Skeletal muscle tissue (tissue), 4 donors: ENCODE data around the gene POU3F1. TPM values are rescaled to one million over a fixed set of nuclear protein-coding genes. Genes with fewer than 3 reads are reported as not detected.

ENCODE experiments used
- H3K27ac ChIP-seq: one replicate; pipeline ENCODE4 v1.7.0; 2013; ENCODE audit warnings: mild to moderate bottlenecking, low read depth, low read length, inconsistent platforms
- H3K27me3 ChIP-seq, 3 donors: one replicate each; pipeline ENCODE4 v1.7.0; 2013; ENCODE audit warnings: low read length in 3 of 3; ENCODE audit not compliant: control insufficient read depth in 3 of 3, insufficient read depth in 3 of 3
- H3K36me3 ChIP-seq, 3 donors: one replicate each; pipeline ENCODE4 v1.7.0; 2013; ENCODE audit warnings: low read length in 3 of 3; ENCODE audit not compliant: control insufficient read depth in 3 of 3, insufficient read depth in 3 of 3
- H3K4me1 ChIP-seq, 3 donors: one replicate each; pipeline ENCODE4 v1.7.0; 2013; ENCODE audit warnings: low read length in 3 of 3, mild to moderate bottlenecking in 3 of 3; ENCODE audit not compliant: control insufficient read depth in 3 of 3, insufficient read depth in 3 of 3
- H3K4me3 ChIP-seq, 3 donors: one replicate each; pipeline ENCODE4 v1.7.0; 2013; ENCODE audit warnings: low read length in 3 of 3
- H3K9ac ChIP-seq, 3 donors: one replicate each; pipeline ENCODE4 v1.7.0; 2013; ENCODE audit warnings: low read length in 3 of 3, mild to moderate bottlenecking in 3 of 3, moderate library complexity in 2 of 3, low read depth in 1 of 3
- H3K9me3 ChIP-seq, 3 donors: one replicate each; pipeline ENCODE4 v1.7.0; 2013; ENCODE audit warnings: low read length in 3 of 3; ENCODE audit not compliant: control insufficient read depth in 3 of 3
- total RNA-seq: library from RNA; depleted of rRNA; stranded (reverse); fragments of >200 nt; gene quantifications from one replicate; pipeline ENCODE4 v1.2.3, GENCODE V29; 2014
- donor health status: Osteomylitis.

POU3F1 gene
- total RNA-seq, 1 donor from 2014 or later: 0.52 TPM

DNA sequence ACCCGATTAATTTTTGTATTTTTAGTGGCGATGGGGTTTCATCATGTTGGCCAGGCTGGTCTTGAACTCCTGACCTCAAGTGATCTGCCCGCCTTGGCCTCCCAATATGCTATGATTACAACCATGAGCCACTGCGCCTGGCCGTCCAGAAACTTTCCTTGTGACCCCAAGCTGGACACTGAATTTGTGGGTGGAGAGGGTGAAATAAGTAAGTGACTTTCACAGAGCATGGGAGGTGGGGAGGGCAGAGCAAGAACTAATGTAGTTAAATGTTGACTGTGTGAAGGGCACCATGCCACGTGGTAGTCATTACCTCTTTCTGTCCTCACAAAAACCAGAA lies 36.8 kb downstream of the POU3F1 start:
- H3K4me3 ChIP-seq: peak overlapping the region; percentile 23 to 38 (median 24)
- H3K36me3 ChIP-seq: peaks cover 0 to 3% (median under 1%) of the 10 kb centered on the region in 3 donors
- no peaks in the 10 kb centered on the region for H3K9me3 ChIP-seq
- peak overlapping the region; percentile 61 to 66 (median 63) for H3K9ac ChIP-seq
- peak overlapping the region; percentile 100 for H3K27ac ChIP-seq
- peaks cover 58 to 75% (median 72%) of the 10 kb centered on the region in 3 donors for H3K4me1 ChIP-seq
- no peaks in the 10 kb centered on the region for H3K27me3 ChIP-seq

DNA sequence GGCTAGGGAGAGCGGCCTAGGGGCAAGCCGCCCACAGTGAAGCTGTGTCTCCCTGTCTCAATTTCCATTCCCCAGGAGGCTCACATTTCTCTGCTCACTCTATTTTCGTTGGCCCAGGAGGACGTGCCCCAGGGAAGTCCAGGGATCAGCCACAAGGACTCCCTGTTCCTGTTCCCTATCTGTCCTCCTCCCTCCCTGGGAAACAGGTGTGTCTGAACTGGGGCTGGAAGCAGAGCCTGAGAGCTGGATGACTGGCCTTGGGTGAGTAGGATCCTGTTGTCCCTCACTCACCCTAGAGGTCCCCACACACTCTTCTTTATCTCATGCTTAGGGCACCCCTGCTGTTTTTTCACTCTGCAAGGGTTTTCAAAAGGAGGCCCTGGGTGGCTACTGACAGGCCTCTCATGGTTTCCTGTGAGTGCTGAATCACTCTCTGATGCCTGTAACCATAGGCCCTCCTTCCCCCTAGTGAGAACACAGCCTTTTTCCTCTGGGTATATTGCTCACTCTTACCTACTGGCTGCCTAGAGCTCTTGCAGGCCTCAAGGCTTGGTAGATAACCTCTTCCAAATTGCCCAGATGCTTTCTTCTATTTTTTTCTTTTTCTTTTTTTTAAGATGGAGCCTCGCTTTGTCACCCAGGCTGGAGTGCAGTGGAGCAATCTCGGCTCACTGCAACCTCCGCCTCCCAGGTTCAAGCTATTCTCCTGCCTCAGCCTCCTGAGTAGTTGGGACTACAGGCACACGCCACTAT lies 37.3 kb downstream of the POU3F1 start:
- Histone ChIP-seq H3K27ac (peak overlapping the region; percentile 100), H3K4me1 (peaks cover 57 to 75% (median 75%) of the 10 kb centered on the region in 3 donors), H3K9ac (peak overlapping the region; percentile 61 to 66 (median 63)), H3K4me3 (peak overlapping the region in 1 of 3 donors; percentile 38), H3K27me3 (no peaks in the 10 kb centered on the region), H3K36me3 (peaks cover 0 to 6% (median 5%) of the 10 kb centered on the region in 3 donors), H3K9me3 (no peaks in the 10 kb centered on the region)

DNA sequence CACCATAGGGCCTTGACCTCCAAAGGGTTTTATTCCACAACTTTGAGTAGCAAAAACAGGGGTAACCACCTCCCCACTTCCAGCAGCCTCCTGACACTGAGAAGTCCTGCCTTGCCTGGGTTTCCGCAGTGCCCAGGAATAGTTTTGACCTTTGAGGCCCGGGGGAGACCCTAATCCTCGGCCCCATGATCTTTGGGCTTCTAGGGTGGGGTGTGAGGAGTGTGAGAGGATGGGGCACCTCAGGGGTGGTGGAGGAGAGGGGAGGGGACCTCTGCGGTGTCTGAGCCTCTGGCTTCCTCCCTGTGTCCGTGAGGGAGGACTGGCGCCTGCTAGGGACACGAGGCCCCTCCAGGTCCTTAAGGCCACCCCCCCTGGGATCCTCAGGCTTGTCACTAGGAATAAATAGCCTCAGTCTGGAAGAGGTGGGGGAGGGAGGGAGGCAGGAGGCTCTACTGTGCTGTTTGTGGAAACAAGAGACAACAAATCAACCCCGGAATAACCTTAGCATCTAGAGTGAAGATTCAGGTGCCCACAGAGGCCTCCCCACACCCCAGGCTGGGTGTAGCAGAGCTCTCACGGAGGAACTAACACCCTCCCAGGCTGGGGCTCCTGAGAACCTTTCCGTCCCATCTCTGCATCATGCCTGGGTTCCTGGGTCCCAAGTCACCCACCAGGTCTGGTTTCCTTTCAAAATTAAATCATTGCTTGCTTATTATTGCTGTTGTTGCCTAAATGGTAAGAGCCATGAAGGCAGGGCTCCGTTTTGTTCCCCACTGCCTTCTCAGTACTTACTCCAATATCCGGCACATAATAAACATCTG lies 40.4 kb downstream of the POU3F1 start:
- H3K4me1 ChIP-seq: peaks cover 58 to 77% (median 77%) of the 10 kb centered on the region in 3 donors
- H3K27me3 ChIP-seq: no peaks in the 10 kb centered on the region
- H3K9ac ChIP-seq: peak overlapping the region; percentile 97 to 98 (median 98)
- H3K36me3 ChIP-seq: peaks cover 3 to 10% (median 5%) of the 10 kb centered on the region in 3 donors
- H3K27ac ChIP-seq: peak overlapping the region; percentile 100
- H3K9me3 ChIP-seq: no peaks in the 10 kb centered on the region
- H3K4me3 ChIP-seq: peak overlapping the region; percentile 72 to 78 (median 73)

DNA sequence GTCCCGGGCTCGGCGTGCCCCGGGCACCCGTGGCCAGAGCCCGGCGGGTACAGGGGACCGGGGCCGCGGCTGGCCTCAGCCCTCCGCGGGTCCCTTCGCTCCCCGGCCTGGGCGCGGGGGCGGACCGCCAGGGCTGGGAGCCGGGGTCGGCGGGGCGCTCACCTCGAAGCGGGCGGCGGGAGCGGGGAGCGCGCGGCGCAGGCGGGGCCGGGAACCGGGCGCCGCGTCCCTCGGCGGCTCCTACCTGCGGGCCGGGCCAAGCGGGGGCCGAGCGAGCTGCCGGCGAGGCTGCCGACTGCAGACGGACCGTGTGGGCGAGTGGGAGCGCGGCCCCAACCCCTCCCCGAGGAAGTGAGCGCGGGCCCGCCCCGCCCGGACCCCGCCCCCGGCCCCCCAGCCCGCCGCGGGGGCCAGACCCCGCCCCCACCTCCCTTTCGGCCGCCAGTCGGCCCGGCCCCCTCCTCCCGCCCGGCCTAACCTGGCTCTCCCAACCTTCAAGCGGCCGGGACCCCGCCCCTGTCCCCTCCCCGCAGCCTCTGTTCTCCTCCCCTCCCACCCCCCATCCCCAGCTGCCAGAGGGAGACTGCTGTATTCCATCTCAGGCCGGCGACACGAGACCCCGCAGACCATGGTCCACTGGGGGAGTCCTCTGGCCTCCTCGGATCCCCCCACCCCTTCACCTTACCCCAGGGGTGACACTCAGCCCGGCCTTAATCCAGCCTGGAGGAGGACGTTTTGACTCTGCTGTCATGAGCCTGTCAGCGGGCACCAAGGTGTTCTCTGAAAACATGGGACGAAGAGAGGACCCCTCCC lies 41.2 kb downstream of the POU3F1 start, which contains the start of gene FHL3:
FHL3 (minus strand) TSS at position 320 of the 813 bp plus-strand sequence. CDS start 6,102 bp downstream, outside the sequence.
- Histone ChIP-seq H3K9ac (peak within 1 kb of the TSS; percentile 98 to 100 (median 100)), H3K27ac (peak within 1 kb of the TSS; percentile 100), H3K4me3 (peak within 1 kb of the TSS; percentile 88 to 98 (median 98)), H3K4me1 (peaks cover 63 to 80% (median 78%) of the 10 kb centered on the region in 3 donors), H3K36me3 (peaks cover 8 to 14% (median 9%) of the 10 kb centered on the region in 3 donors), H3K27me3 (no peaks in the 10 kb centered on the region), H3K9me3 (no peaks in the 10 kb centered on the region)

DNA sequence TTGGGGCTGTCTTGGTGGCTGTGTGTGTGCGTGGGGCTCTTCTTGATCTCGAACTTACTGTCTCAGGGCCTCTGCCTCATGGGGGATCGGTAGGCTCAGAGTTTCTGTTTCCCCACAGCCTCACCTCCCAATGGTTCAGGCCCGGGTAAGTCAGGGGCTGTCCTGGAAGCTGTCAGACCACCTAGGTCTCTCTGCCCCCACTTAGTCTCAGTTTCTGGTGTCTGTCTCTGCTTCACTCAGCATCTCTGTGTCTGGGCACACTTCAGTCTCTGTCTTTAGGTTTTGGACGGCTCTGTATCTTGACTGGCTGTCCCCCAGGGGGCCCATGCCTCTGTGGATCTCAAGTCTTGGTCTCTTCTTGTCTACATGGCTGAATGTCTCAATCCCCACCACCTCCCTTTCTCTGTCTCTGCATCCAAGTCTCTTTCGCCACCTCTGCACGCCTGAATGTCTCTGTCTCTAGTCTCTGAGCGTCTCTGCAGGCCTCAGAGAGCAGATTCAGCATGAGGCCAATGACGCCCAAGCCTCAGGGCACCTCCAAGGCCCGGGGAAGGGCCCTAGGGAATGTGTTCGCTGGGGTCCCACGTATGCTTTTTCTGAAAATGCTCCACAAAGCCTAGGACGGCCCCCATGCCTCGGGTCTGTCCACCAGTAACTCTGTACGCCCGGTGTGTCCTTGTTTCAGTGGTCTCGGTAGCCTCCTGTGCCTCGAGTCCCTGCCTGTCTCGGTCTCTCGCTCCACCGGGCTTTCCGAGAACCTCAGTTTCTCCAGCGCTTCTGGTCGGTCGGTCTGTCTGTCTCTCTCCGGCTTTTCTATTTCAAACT lies 42.1 kb downstream of the POU3F1 start:
- H3K4me1 ChIP-seq: peaks cover 63 to 80% (median 78%) of the 10 kb centered on the region in 3 donors
- H3K9me3 ChIP-seq: no peaks in the 10 kb centered on the region
- H3K36me3 ChIP-seq: peaks cover 13 to 19% (median 13%) of the 10 kb centered on the region in 3 donors
- peak overlapping the region; percentile 99 for H3K27ac ChIP-seq
- no peaks in the 10 kb centered on the region for H3K27me3 ChIP-seq
- peak overlapping the region; percentile 98 to 100 (median 100) for H3K9ac ChIP-seq
- peak overlapping the region; percentile 88 to 98 (median 98) for H3K4me3 ChIP-seq

DNA sequence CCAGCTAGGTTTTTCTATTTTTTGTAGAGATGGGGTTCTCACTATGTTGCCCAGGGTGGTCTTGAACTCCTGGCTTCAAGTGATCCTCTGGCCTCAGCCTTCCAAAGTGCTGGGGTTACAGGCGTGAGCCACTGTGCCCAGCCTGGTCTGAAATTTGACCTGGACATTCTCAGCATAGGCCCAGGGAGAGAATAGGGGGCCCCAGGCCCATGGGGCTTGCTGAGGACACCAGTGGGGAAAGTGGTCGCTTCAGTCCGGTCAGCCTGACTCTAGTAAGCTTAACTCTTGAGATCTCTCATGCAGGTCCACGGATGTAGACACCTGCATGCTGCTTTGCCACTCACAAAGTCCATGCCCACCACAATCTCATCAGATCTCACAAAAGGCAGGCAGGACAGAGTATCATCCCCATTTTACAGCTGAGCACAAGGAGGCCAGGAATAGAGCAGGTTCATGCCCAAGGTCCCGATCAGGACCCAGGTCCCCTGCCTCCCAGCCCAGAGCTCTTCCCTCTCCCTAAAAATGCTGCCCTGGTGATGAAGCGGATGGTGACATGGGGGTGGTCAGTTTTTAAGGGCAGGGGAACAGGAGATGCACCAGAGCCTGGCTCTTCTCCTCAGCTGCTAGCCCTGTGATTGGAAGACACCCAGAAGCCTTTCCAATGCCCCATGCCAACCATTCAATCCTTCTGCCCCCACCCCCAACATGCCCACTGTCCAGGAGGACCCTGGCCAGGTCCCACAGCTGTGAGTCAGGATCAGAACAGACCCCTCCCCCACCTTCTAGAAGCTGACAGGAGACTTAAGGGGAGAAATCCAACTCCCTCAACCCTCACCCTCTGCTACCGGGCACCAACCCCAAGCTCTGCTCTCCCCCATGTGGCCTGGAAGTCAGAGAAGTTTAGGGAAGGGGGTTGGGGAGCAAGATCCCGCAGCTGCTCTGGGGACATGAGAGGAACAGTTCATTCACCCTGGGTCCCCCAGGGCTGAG lies 43.0 kb downstream of the POU3F1 start:
- H3K27me3 ChIP-seq: no peaks in the 10 kb centered on the region
- peaks cover 19 to 28% (median 21%) of the 10 kb centered on the region in 3 donors for H3K36me3 ChIP-seq
- H3K27ac ChIP-seq: peak overlapping the region; percentile 99
- peak overlapping the region; percentile 98 to 100 (median 100) for H3K9ac ChIP-seq
- peaks cover 67 to 80% (median 78%) of the 10 kb centered on the region in 3 donors for H3K4me1 ChIP-seq
- peak overlapping the region; percentile 88 to 98 (median 98) for H3K4me3 ChIP-seq
- no peaks in the 10 kb centered on the region for H3K9me3 ChIP-seq

DNA sequence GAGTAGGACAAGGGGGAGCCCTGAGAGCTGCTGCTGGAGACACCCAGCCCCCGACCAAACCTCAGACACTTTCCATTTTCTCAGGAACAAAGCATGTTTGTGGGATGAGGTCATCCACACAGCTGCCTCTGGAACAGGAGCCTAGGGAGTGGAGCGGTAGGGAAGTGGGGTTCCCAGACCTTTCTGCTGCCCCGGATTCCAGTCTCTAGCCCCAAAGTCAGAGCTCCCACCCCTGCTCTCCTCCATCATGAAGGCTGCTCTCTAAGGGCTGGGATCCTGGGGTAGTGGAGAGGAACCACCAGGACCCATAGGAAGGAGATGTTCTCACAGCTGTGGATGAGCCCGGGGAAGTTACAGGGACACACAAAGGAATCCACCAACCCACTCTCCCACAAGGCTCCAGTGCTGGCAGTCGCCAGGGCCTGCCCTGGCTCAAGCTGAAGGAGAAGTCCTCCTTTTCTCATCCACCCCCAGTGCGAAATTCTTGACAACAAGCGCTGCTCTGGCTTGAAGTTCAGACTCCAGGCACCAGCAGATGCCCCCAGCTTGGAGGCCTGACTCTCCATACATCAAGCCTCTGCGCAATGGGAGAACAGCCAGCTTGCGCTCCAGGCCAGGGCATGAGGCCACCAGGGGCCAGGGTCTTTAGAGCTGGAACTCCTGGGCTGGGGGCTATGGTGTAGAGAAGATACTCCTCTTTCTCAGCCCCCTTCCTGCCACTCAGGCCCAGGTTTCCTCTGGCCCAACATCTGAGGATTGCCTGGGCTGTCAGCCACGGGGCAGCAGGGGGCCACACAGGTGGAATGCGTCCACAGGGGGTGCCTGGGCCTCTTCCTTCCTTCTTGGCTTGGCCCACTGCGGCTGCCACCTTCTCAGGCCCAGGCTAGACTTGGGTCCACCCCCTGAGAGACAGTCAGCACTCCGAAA lies 45.8 kb downstream of the POU3F1 start:
- peak overlapping the region; percentile 99 for H3K27ac ChIP-seq
- H3K9ac ChIP-seq: peak overlapping the region; percentile 70 to 100 (median 100)
- H3K27me3 ChIP-seq: no peaks in the 10 kb centered on the region
- peaks cover 37 to 48% (median 40%) of the 10 kb centered on the region in 3 donors for H3K36me3 ChIP-seq
- H3K4me1 ChIP-seq: peaks cover 67 to 84% (median 79%) of the 10 kb centered on the region in 3 donors
- H3K4me3 ChIP-seq: peak overlapping the region; percentile 67 to 76 (median 75)
- no peaks in the 10 kb centered on the region for H3K9me3 ChIP-seq
